Cardiac fibroblast (primary cell): Measurements from ENCODE around the gene PORCN.

ENCODE experiments used
- DNase-seq, 2 donors: peaks; one replicate each; pipeline versions ENCODE4 v3.0.0 to v3.0.0-alpha.2; 2010; ENCODE audit warnings: low read depth in 2 of 2
- H3K4me3 ChIP-seq, 2 donors: replicated peaks in 1 of 2; 1 replicate in 1 of 2; 2 replicates in 1 of 2; pipeline ENCODE4 v1.5.1; 2011; ENCODE audit warnings: low read depth in 2 of 2, low read length in 2 of 2, mild to moderate bottlenecking in 2 of 2, moderate library complexity in 1 of 2
- TF ChIP-seq, protein P1 (sequence below): IDR thresholded peaks from one replicate; pipeline ENCODE4 v1.5.1; 2011; ENCODE audit warnings: low read depth, mild to moderate bottlenecking, low read length, inconsistent platforms

Gene PORCN

DNA sequence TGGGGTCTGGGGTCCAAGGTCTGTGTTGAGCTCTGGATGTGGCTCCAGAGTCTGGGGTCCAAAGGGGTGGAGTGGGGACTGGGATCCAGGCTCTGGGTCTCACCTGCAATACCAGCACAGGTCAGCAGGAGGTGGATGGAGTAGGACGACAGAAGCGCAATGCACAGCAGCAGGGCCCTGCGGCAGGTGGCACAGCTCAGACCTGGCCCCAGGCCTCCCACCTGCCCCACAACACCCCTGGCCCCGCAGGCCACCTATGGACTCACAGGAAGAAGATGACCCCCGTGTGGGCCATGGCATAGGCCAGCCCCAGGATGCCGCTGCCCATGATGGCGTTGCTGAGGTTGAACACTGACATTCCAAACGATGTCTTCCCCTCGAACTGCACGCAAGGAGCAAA is 42.1 kb upstream of the PORCN start:
- H3K4me3 ChIP-seq = no peak overlapping the region
- DNase-seq = no peak
- TF ChIP-seq, protein P1, sequence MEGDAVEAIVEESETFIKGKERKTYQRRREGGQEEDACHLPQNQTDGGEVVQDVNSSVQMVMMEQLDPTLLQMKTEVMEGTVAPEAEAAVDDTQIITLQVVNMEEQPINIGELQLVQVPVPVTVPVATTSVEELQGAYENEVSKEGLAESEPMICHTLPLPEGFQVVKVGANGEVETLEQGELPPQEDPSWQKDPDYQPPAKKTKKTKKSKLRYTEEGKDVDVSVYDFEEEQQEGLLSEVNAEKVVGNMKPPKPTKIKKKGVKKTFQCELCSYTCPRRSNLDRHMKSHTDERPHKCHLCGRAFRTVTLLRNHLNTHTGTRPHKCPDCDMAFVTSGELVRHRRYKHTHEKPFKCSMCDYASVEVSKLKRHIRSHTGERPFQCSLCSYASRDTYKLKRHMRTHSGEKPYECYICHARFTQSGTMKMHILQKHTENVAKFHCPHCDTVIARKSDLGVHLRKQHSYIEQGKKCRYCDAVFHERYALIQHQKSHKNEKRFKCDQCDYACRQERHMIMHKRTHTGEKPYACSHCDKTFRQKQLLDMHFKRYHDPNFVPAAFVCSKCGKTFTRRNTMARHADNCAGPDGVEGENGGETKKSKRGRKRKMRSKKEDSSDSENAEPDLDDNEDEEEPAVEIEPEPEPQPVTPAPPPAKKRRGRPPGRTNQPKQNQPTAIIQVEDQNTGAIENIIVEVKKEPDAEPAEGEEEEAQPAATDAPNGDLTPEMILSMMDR = peak; percentile 26

DNA sequence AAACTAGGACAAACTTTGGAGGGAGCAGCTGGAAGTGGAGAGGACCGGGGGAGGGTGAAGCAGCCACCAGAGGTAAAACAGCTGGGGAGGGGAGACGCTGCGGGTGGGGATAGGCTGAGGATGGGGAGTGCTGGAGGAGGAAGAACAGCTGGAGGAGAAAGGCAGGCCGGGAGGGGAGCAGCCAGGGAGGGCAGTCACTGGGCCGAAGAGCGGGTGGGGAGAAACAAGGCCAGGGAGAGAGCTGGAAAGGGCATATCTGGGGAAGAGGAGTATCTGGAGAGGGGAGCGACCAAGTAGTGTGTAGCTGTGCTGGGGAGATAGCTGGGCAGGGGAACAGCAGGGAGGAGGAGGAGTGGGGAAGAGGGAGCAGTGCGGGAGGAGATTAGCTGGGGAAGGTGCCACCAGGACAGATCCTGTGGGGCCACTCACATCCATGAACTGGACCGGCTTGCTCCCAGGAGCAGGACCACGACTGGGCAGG is 41.5 kb upstream of the PORCN start:
- TF ChIP-seq, protein P1 = no peak
- peak overlapping the region in 1 of 2 donors; percentile 32 for H3K4me3 ChIP-seq
- DNase-seq = no peak

DNA sequence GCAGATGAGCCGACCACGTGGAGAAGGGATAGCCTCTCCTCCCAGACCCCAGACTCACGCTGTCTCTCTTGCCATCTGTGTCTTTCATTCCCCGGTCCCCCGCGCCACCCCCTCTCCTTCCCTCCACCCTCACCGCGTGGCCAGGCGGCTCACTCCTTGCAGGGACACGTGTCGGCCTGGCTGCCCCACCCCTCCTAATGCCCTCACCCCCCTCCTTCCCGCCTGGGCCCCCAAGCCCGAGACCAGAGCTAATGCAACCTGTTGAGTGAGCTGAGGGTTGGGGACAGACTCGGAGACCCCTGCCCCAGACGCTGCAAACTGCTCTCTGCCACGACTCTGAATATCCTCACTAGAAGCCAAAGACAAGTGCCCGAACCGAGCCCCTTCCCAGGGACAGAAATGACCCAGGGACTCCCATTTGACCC is 40.5 kb upstream of the PORCN start:
- peak overlapping the region; percentile 8 to 32 for H3K4me3 ChIP-seq
- no peak for DNase-seq

DNA sequence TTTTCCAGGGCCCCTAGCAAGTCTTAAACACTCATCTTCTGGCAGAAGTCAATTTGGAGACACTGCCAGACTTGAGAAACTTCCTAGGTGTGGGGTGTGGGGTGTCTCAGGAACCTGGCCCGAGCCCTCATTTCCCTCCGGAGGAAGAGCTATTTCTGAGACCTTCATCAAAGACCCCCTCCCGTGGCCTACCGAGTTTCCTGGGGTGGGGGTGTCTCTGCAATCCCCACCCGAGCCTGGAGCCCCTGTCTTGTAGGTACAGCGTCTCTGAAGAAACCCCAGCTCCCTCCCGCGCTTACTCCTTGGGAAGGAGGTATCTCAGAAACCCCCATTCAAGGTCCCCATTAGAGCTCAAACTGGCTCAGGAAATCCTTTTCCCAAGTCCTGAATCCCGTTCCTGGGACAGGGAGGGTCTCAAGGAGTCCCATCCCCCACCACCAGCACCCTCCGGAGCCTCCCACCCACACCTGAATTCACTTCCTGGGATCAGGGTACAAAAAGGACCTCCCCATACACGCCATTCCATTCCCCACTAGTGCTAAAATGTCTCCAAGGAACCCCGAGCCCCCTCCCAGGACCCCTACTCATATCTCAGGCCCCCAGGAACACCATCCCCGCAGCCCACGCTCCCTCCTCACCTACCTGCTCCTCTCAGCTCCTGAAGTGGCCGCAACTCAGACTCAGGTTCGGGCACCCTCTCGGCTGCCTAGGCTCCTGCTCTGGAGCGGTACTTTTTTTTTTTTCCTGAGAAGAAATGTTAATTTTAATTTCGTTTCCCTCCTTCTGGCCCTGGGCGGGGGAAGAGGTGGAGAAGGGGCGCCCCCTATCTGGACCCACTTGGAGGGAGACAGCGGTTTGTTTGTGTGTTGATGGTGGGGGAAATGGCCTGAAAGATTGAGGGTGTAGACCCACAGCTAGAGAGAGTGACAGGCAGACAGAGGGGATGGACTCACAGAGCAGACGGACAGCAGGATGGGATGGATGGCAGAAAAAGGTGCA is 39.8 kb upstream of the PORCN start:
- H3K4me3 ChIP-seq = no peak overlapping the region
- DNase-seq = no peak
- TF ChIP-seq, protein P1 = no peak

More for the DNA sequence above, 40.5 kb upstream of the PORCN start:
- TF ChIP-seq, protein P1 = no peak

DNA sequence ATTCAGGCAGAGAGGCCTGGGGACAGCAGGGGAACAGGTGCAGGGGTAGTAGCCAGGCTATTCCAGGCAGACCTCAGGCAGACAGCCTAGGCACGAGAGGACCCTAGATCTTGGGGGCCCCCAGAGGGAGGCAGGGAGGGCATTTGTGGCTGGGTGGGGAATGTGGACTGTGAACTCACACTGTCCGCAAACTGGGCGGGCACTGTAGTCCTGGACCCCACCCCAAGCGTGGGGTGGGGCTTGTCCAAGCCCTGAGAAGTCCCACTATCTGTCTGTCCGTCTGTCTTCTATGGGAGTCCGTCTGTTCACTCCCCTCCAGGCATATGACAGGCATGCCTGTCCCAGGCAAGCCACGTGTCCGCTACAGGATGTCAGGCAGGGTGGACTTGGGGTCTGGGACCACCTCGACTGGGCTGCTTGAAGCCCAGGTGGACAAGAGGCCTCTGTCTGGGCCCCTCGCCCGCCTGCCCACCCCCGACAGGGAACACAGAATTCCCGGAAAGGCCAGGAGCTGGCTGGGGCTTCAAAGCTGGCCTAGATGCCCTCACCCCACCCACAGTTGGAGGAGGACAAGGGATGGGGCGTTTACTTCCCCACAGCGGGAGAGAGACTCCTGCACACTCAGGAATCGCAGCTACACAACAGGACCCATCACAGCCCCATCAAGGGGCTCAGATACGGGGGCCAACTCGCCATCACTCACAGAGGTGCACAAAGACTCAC is 38.5 kb upstream of the PORCN start, which contains the start of gene SLC38A5:
Gene SLC38A5 (minus strand): TSS at position 151 of the 723 bp plus-strand sequence. CDS start 2,336 bp downstream, outside the sequence.
- no peak for DNase-seq
- no peak within 1 kb of the TSS for H3K4me3 ChIP-seq
- TF ChIP-seq, protein P1 = no peak

DNA sequence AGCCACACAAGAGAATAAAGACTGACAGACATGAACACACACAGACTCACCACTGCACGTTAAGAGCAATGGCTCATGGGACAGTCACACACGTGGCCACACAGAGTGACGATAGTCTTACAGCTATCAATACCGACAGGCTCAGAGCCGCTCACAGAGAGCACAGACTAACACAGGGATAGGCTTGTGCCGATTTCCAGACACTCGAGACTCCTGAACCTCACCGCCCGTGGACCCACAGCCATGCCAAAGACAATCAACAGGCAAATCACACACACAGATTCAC is 38.0 kb upstream of the PORCN start:
- TF ChIP-seq, protein P1 = no peak
- no peak overlapping the region for H3K4me3 ChIP-seq

More for the DNA sequence above, 38.0 kb upstream of the PORCN start:
- no peak for DNase-seq
